ENCODE data around the gene CDH4.
"Not testable (repeated sequence)": the region's sequence is repeated elsewhere in the genome, so short reads cannot be mapped to it uniquely, and the experiment has no call there.

CDH4 gene

GRCh38 chr20:61966492-61967244 lies 714.6 kb downstream of the CDH4 start:
- TF ChIP-seq, protein P1, sequence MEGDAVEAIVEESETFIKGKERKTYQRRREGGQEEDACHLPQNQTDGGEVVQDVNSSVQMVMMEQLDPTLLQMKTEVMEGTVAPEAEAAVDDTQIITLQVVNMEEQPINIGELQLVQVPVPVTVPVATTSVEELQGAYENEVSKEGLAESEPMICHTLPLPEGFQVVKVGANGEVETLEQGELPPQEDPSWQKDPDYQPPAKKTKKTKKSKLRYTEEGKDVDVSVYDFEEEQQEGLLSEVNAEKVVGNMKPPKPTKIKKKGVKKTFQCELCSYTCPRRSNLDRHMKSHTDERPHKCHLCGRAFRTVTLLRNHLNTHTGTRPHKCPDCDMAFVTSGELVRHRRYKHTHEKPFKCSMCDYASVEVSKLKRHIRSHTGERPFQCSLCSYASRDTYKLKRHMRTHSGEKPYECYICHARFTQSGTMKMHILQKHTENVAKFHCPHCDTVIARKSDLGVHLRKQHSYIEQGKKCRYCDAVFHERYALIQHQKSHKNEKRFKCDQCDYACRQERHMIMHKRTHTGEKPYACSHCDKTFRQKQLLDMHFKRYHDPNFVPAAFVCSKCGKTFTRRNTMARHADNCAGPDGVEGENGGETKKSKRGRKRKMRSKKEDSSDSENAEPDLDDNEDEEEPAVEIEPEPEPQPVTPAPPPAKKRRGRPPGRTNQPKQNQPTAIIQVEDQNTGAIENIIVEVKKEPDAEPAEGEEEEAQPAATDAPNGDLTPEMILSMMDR (IDR thresholded peaks at IDR 0.05; ENCODE audit: control extremely low read depth, extremely low read depth, low read depth, missing control alignments), result no peak
- ChIA-PET CTCF (no interaction called here), POLR2A (no interaction called here)
- DNase-seq (ENCODE audit: extremely low spot score), result no peak

DNA sequence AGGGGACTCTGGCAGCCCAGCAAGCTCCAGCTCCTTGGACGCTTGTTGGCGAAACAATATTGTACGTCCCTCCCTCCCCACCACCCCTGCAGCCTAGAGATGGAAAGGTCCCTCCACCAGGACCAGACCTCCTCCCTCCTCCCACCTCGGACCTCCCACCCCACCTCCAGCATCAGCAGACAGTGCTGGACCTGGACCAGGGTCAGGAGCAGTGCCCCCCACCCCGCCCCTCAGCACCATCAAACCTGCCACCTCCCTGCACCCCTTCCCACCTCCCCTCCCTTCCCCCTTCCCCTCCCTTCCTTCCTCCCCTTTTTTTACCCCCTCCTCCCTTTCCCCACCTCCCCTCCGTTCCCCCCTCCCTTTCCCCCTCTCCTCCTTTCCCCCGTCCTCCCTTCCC lies 715.2 kb downstream of the CDH4 start:
- CTCF ChIA-PET, result no interaction called here
- TF ChIP-seq, protein P1 (IDR thresholded peaks at IDR 0.05; ENCODE audit: control extremely low read depth, extremely low read depth, low read depth, missing control alignments), result no peak
- POLR2A ChIA-PET, result no interaction called here
- DNase-seq (ENCODE audit: extremely low spot score), result no peak

- no peak for DNase-seq (ENCODE audit: extremely low spot score)
- TF ChIP-seq, protein P1 (IDR thresholded peaks at IDR 0.05; ENCODE audit: control extremely low read depth, extremely low read depth, low read depth, missing control alignments), result no peak
- ChIA-PET CTCF (no interaction called here), POLR2A (no interaction called here)
Measured at GRCh38 chr20:61968036-61968810, 716.2 kb downstream of the CDH4 start.

- ChIA-PET POLR2A (no interaction called here), CTCF (no interaction called here)
- TF ChIP-seq, protein P1 (IDR thresholded peaks at IDR 0.05; ENCODE audit: control extremely low read depth, extremely low read depth, low read depth, missing control alignments), result no peak
- DNase-seq (ENCODE audit: extremely low spot score), result no peak
Measured at GRCh38 chr20:61968932-61969331, 716.9 kb downstream of the CDH4 start.

DNA sequence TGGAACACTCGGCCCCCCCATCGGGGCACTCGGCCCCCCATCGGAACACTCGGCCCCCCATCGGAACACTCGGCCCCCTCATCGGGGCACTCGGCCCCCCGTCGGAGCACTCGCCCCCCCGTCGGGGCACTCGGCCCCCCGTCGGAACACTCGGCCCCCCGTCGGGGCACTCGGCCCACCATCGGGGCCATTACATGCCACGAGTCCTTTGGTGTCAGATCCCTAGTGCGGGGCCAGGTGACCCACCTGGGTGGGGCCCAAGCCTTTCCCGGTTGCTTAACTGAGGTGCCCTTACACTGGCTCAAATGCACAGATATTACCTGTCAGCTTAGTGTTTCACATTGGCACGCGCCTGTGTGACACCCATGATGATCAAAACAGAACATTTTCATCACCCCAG lies 717.7 kb downstream of the CDH4 start:
- POLR2A ChIA-PET, result no interaction called here
- CTCF ChIA-PET, result no interaction called here
- no peak for DNase-seq (ENCODE audit: extremely low spot score)
- TF ChIP-seq, protein P1 (IDR thresholded peaks at IDR 0.05; ENCODE audit: control extremely low read depth, extremely low read depth, low read depth, missing control alignments), result no peak

GRCh38 chr20:61970357-61970756 lies 718.3 kb downstream of the CDH4 start:
- POLR2A ChIA-PET, result no interaction called here
- CTCF ChIA-PET, result no interaction called here
- TF ChIP-seq, protein P1 (IDR thresholded peaks at IDR 0.05; ENCODE audit: control extremely low read depth, extremely low read depth, low read depth, missing control alignments), result no peak
- DNase-seq (ENCODE audit: extremely low spot score), result no peak

- CTCF ChIA-PET; DNase-seq (ENCODE audit: extremely low spot score); POLR2A ChIA-PET: not testable (repeated sequence)
Measured at GRCh38 chr20:61971595-61971994, 719.5 kb downstream of the CDH4 start.
